Natural killer cell treated with Interleukin-12 subunit alpha and Interleukin-12 subunit beta and Interleukin-15 and Interleukin-18, amount 100 ng/mL, for 72 hours (primary cell): Measurements from ENCODE around the gene CNST. TPM values are rescaled to one million over a fixed set of nuclear protein-coding genes. Genes with fewer than 3 reads are reported as not detected.

Experiments used
- ATAC-seq, 2 donors: fragments of 150-1000 bp; cut with Tn5 transposase in 1 of 2; sonication (Bioruptor Pico), chemical (Tn5 transposase) in 1 of 2; 2 replicates each; pipeline ENCODE4 v1.10.0; 2021
- DNase-seq: peaks from one replicate; pipeline ENCODE4 v3.0.0; 2022; ENCODE audit warnings: low spot score
- H3K27ac Mint-ChIP-seq, 2 donors: 1 replicate in 1 of 2; 2 replicates in 1 of 2; pipeline ENCODE4 v1.8.0; 2022; ENCODE audit warnings: mixed read lengths in 2 of 2, mild to moderate bottlenecking in 1 of 2, moderate library complexity in 1 of 2
- H3K27me3 Mint-ChIP-seq, 2 donors: 1 replicate in 1 of 2; 2 replicates in 1 of 2; pipeline ENCODE4 v1.8.0; 2022; ENCODE audit warnings: mixed read lengths in 2 of 2
- H3K36me3 Mint-ChIP-seq: one replicate; pipeline ENCODE4 v1.8.0; 2022; ENCODE audit warnings: mixed read lengths
- H3K4me1 Mint-ChIP-seq, 2 donors: 1 replicate in 1 of 2; 2 replicates in 1 of 2; pipeline ENCODE4 v1.8.0; 2022; ENCODE audit warnings: low read depth in 2 of 2, mixed read lengths in 2 of 2, mild to moderate bottlenecking in 1 of 2
- H3K4me3 Mint-ChIP-seq: one replicate; pipeline ENCODE4 v1.8.0; 2022; ENCODE audit warnings: mixed read lengths
- H3K9me3 Mint-ChIP-seq: 2 replicates; pipeline ENCODE4 v1.8.0; 2022; ENCODE audit warnings: mixed read lengths
- total RNA-seq, 2 donors: library from RNA; stranded (reverse); gene quantifications; one replicate each; pipeline ENCODE4 v1.2.3, GENCODE V29; 2022

Gene CNST
- total RNA-seq, 2 donors from 2014 or later, result 31.0 to 37.6 TPM

GRCh38 chr1:246658567-246658966, 92.3 kb downstream of the CNST start:
- no peak overlapping the region for H3K27ac Mint-ChIP-seq
- H3K4me1 Mint-ChIP-seq, result peaks cover 0 to 7% of the 10 kb centered on the region in 2 donors
- H3K36me3 Mint-ChIP-seq, result peaks cover 13% of the 10 kb centered on the region

DNA sequence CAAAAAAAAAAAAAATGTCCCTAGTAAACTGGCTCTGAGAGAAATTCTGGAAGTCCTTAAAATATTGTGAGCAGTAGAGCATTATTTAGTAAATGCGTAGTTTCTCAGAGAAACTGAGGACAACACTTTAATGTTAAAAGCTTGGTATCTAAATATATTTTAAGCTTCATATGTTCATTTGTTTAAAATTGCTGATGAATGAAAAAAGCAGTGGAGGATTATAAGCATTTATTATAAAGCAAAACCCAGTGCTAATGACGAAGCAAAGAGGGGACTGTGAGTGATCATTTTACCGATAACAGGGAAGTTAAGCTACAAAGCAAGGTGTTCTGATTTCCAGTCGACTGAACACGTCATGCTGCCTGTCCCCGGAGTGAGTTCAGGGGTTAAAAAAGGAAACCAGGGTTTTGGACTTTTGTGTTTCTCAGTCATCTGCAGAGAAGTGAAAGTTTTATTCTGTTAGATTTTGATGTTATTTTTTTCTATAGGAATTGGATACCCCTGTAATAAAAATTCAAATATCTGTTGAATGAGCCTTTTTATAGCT, 93.4 kb downstream of the CNST start:
- H3K27me3 Mint-ChIP-seq, result no peaks in the 10 kb centered on the region
- no peaks in the 10 kb centered on the region for H3K9me3 Mint-ChIP-seq
- H3K4me3 Mint-ChIP-seq, result no peak overlapping the region
- H3K4me1 Mint-ChIP-seq, result peaks cover 0 to 2% of the 10 kb centered on the region in 2 donors
- DNase-seq (no peak), ATAC-seq (no peak)
- H3K36me3 Mint-ChIP-seq, result peaks cover 4% of the 10 kb centered on the region
- H3K27ac Mint-ChIP-seq, result no peak overlapping the region

More at GRCh38 chr1:246658567-246658966, 92.3 kb downstream of the CNST start:
- Mint-ChIP-seq H3K9me3 (no peaks in the 10 kb centered on the region), H3K27me3 (no peaks in the 10 kb centered on the region), H3K4me3 (no peak overlapping the region)
- no peak for ATAC-seq
- no peak for DNase-seq

- no peak overlapping the region for H3K4me3 Mint-ChIP-seq
Observed at GRCh38 chr1:246661451-246661850, 95.2 kb downstream of the CNST start.

DNA sequence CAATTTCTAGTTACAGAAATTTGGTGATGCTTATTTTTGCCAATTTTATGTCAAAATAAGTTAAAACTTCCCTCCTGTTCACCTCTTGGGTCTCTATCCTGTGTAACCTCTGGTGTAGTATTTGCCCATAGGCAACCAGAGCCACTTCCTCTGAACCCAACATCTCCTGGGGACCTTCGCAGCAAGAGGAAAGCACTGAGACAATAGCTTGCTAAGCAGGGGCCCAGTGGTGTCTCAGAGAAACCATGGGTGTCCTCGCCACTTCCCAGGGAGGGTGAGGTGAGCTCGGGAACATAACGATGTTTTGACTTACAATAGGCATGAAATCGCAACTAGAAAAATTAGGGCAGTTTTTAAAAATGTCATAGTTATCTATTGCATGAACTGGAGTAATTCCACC, 101.5 kb downstream of the CNST start:
- DNase-seq (no peak), ATAC-seq (no peak)
- no peaks in the 10 kb centered on the region for H3K27me3 Mint-ChIP-seq
- H3K36me3 Mint-ChIP-seq, result no peaks in the 10 kb centered on the region
- no peaks in the 10 kb centered on the region for H3K9me3 Mint-ChIP-seq
- H3K27ac Mint-ChIP-seq, result no peak overlapping the region
- no peak overlapping the region for H3K4me3 Mint-ChIP-seq
- no peaks in the 10 kb centered on the region for H3K4me1 Mint-ChIP-seq

More at GRCh38 chr1:246661451-246661850, 95.2 kb downstream of the CNST start:
- no peak for DNase-seq
- Mint-ChIP-seq H3K36me3 (peaks cover 4% of the 10 kb centered on the region), H3K4me1 (peaks cover 0 to 2% of the 10 kb centered on the region in 2 donors), H3K27ac (no peak overlapping the region), H3K27me3 (no peaks in the 10 kb centered on the region), H3K9me3 (no peaks in the 10 kb centered on the region)
- no peak for ATAC-seq

- H3K36me3 Mint-ChIP-seq, result no peaks in the 10 kb centered on the region
- H3K9me3 Mint-ChIP-seq, result no peaks in the 10 kb centered on the region
- ATAC-seq (no peak), DNase-seq (no peak)
- H3K4me3 Mint-ChIP-seq, result no peak overlapping the region
- H3K4me1 Mint-ChIP-seq, result no peaks in the 10 kb centered on the region
- no peak overlapping the region for H3K27ac Mint-ChIP-seq
- H3K27me3 Mint-ChIP-seq, result no peaks in the 10 kb centered on the region
Observed at GRCh38 chr1:246669659-246670058, 103.4 kb downstream of the CNST start.

- no peaks in the 10 kb centered on the region for H3K4me1 Mint-ChIP-seq
- ATAC-seq, result no peak
- DNase-seq, result no peak
- H3K4me3 Mint-ChIP-seq, result no peak overlapping the region
- H3K27me3 Mint-ChIP-seq, result no peaks in the 10 kb centered on the region
- H3K27ac Mint-ChIP-seq, result no peak overlapping the region
- H3K36me3 Mint-ChIP-seq, result no peaks in the 10 kb centered on the region
- H3K9me3 Mint-ChIP-seq, result no peaks in the 10 kb centered on the region
Observed at GRCh38 chr1:246674049-246674448, 107.8 kb downstream of the CNST start.

- H3K4me3 Mint-ChIP-seq, result no peak overlapping the region
- no peaks in the 10 kb centered on the region for H3K9me3 Mint-ChIP-seq
- no peaks in the 10 kb centered on the region for H3K27me3 Mint-ChIP-seq
- no peak for DNase-seq
- no peaks in the 10 kb centered on the region for H3K4me1 Mint-ChIP-seq
- ATAC-seq, result no peak
- H3K27ac Mint-ChIP-seq, result no peak overlapping the region
- H3K36me3 Mint-ChIP-seq, result no peaks in the 10 kb centered on the region
Observed at GRCh38 chr1:246677842-246678241, 111.6 kb downstream of the CNST start.

GRCh38 chr1:246678816-246679793, 112.8 kb downstream of the CNST start:
- no peaks in the 10 kb centered on the region for H3K4me1 Mint-ChIP-seq
- no peak for ATAC-seq
- H3K4me3 Mint-ChIP-seq, result no peak overlapping the region
- no peaks in the 10 kb centered on the region for H3K9me3 Mint-ChIP-seq
- H3K36me3 Mint-ChIP-seq, result no peaks in the 10 kb centered on the region
- H3K27me3 Mint-ChIP-seq, result no peaks in the 10 kb centered on the region
- no peak overlapping the region for H3K27ac Mint-ChIP-seq
- no peak for DNase-seq

DNA sequence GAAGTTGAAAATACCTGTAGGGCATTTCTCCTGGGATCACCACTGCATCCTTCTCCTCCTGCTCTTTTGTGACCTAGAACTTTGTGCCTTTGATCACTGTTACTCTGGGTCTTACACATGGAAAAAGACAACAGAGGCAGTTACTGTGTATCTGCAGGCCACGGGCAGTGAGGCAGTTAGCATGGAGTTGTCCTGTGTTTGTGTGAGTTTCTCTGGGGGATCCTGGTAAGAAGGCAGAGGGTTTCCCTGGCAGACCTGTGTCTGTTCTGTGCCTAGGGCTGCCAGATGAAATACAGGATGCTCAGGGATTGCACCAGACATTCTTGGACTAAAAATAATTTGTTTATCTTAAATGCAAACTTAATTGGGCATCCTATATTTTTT, 113.5 kb downstream of the CNST start:
- Mint-ChIP-seq H3K27ac (no peak overlapping the region), H3K9me3 (no peaks in the 10 kb centered on the region), H3K27me3 (no peaks in the 10 kb centered on the region), H3K36me3 (no peaks in the 10 kb centered on the region), H3K4me3 (no peak overlapping the region), H3K4me1 (no peaks in the 10 kb centered on the region)
- ATAC-seq, result no peak
- DNase-seq, result no peak

DNA sequence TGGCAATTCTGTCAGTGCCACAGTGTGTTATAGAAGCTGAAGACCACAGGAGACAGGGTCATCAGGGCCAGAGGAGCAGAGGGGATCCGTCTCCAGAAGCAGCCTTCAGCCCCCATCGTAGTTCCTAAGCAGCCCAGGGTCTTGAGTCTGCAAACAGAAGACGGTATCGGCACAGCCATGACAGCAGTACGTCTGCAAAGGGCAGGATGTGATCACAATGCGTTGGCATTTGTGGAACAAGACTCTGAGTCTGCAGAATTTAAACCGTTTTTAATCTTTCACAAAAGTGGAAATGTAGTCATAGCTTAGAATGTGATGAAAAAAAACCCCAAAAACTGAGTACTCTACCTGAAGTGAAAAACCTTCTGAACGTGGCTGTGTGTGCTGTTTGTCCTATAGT, 113.9 kb downstream of the CNST start:
- Mint-ChIP-seq H3K27ac (no peak overlapping the region), H3K9me3 (no peaks in the 10 kb centered on the region), H3K4me3 (no peak overlapping the region), H3K27me3 (no peaks in the 10 kb centered on the region), H3K4me1 (no peaks in the 10 kb centered on the region), H3K36me3 (no peaks in the 10 kb centered on the region)
- DNase-seq (no peak), ATAC-seq (no peak)

DNA sequence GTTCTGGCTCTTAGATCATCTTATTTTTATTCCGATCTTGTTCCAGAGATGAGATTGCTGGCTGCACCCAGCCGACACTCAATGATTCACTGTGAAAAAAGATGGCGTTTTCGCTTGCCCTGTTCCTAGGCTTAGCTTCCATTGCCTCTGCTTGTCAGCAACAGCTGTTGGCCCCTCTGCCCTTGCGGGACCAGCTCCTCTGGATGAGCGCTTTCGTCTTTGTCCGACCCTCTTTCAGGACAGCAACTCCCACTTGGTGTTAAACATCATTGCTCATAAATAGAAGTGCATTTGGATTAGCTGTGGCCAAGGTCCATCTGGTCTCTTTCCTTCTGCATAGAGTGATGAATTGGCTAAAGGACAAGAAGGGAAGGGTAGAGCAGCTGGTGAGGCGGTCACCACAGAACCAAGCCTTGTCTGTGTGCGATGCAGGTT, 114.5 kb downstream of the CNST start:
- ATAC-seq (no peak), DNase-seq (no peak)
- no peaks in the 10 kb centered on the region for H3K9me3 Mint-ChIP-seq
- no peak overlapping the region for H3K4me3 Mint-ChIP-seq
- H3K27ac Mint-ChIP-seq, result no peak overlapping the region
- H3K4me1 Mint-ChIP-seq, result no peaks in the 10 kb centered on the region
- H3K27me3 Mint-ChIP-seq, result no peaks in the 10 kb centered on the region
- no peaks in the 10 kb centered on the region for H3K36me3 Mint-ChIP-seq

GRCh38 chr1:246681900-246682895, 115.9 kb downstream of the CNST start:
- Mint-ChIP-seq H3K27me3 (peaks cover 0 to 2% of the 10 kb centered on the region in 2 donors), H3K36me3 (no peaks in the 10 kb centered on the region), H3K27ac (no peak overlapping the region), H3K4me1 (no peaks in the 10 kb centered on the region), H3K4me3 (no peak overlapping the region), H3K9me3 (no peaks in the 10 kb centered on the region)
- no peak for ATAC-seq
- DNase-seq, result no peak

DNA sequence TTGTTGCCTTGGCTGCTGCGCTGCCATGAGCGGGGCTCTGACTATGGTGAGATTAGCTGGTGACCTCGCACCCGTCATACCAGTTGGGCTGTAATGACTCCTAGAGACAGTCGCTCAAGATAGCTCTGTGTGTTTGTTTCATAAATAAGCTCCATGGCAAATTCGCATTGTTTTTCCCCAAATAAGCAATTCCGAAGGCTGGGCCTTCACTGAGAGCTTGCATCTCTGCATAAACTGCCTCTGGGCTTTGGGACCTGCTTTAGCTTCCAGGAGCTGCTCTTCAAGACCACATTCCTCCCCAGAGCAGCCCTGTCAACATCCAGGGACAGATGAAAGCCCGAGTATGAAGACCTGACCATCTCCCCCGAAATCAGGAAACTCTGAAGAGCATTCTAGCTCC, 117.3 kb downstream of the CNST start:
- DNase-seq (no peak), ATAC-seq (no peak)
- Mint-ChIP-seq H3K27ac (peak overlapping the region in 1 of 2 donors; percentile 45), H3K4me1 (no peaks in the 10 kb centered on the region), H3K9me3 (no peaks in the 10 kb centered on the region), H3K4me3 (no peak overlapping the region), H3K27me3 (peaks cover 0 to 2% of the 10 kb centered on the region in 2 donors), H3K36me3 (no peaks in the 10 kb centered on the region)
